Measurements from ENCODE around the gene TMEM163.

The TMEM163 gene

DNA sequence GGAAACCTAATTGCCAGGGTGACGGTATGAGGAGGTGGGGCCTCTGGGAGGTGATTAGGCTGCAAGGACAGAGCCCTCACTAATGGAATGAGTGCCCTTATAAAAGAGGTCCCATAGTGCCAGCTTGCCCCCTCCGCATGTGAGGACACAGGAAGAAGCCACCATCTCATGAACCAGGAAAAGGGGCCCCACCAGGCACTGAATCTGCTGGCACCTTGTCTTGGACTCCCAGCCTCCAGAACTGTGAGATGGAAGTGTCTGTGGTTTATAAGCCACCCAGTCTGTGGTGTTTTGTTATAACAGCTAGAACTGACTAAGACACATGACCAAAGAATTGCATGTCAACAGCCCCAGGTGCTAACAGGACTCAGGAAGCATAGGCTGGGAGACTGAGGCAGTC lies 250.6 kb downstream of the TMEM163 start:
- Histone ChIP-seq H3K9ac (ENCODE audit: low read length) (no peak overlapping the region), H3K4me2 (ENCODE audit: low read length) (no peak overlapping the region), H3K79me2 (ENCODE audit: insufficient read depth, low read length) (no peaks in the 10 kb centered on the region), H3K4me1 (ENCODE audit: insufficient read depth, low read length, severe bottlenecking) (no peaks in the 10 kb centered on the region), H3K9me3 (ENCODE audit: low read length) (no peaks in the 10 kb centered on the region), H4K20me1 (ENCODE audit: insufficient read depth, low read length) (no peaks in the 10 kb centered on the region), H3K36me3 (ENCODE audit: insufficient read depth, low read length) (no peaks in the 10 kb centered on the region), H3K9me2 (ENCODE audit: low read depth, low read length) (no peaks in the 10 kb centered on the region), H2AFZ (ENCODE audit: low read length) (no peak overlapping the region), H3K27ac (ENCODE audit: low read depth, low read length, poor library complexity, severe bottlenecking) (no peak overlapping the region), H3F3A (ENCODE audit: insufficient read depth, low read length) (no peaks in the 10 kb centered on the region), H3K27me3 (ENCODE audit: insufficient read depth, low read length) (no peaks in the 10 kb centered on the region), H3K4me3 (ENCODE audit: low read depth, low read length, poor library complexity, severe bottlenecking) (no peak overlapping the region)
- TF ChIP-seq, protein P1, sequence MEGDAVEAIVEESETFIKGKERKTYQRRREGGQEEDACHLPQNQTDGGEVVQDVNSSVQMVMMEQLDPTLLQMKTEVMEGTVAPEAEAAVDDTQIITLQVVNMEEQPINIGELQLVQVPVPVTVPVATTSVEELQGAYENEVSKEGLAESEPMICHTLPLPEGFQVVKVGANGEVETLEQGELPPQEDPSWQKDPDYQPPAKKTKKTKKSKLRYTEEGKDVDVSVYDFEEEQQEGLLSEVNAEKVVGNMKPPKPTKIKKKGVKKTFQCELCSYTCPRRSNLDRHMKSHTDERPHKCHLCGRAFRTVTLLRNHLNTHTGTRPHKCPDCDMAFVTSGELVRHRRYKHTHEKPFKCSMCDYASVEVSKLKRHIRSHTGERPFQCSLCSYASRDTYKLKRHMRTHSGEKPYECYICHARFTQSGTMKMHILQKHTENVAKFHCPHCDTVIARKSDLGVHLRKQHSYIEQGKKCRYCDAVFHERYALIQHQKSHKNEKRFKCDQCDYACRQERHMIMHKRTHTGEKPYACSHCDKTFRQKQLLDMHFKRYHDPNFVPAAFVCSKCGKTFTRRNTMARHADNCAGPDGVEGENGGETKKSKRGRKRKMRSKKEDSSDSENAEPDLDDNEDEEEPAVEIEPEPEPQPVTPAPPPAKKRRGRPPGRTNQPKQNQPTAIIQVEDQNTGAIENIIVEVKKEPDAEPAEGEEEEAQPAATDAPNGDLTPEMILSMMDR (IDR thresholded peaks at IDR 0.05; ENCODE audit: low read length) = no peak
- no peak for TF ChIP-seq EZH2 (IDR thresholded peaks at IDR 0.05; ENCODE audit: borderline replicate concordance, low read length)

DNA sequence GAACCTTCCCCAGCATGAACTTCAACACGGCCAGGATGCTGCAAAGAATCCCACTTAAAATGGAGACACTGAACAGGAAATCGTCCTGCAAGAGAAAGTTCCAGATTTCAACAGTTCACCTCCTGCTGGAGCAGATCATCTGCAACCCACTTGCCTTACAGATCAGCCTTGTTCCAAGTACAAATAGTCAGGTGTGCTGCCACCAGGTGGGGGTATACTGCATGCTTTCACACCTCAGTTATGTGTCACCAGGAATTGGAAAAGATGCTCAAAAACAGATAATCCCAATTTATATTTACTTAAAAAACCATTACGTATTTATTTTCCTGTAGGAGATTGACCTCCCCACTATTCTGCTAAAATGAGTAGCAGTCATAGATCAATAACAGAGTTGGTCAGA lies 252.7 kb downstream of the TMEM163 start:
- Histone ChIP-seq H3F3A (ENCODE audit: insufficient read depth, low read length) (no peaks in the 10 kb centered on the region), H3K27ac (ENCODE audit: low read depth, low read length, poor library complexity, severe bottlenecking) (no peak overlapping the region), H3K4me2 (ENCODE audit: low read length) (no peak overlapping the region), H2AFZ (ENCODE audit: low read length) (no peak overlapping the region), H3K27me3 (ENCODE audit: insufficient read depth, low read length) (no peaks in the 10 kb centered on the region), H3K9me3 (ENCODE audit: low read length) (no peaks in the 10 kb centered on the region), H3K9ac (ENCODE audit: low read length) (no peak overlapping the region), H4K20me1 (ENCODE audit: insufficient read depth, low read length) (no peaks in the 10 kb centered on the region), H3K36me3 (ENCODE audit: insufficient read depth, low read length) (no peaks in the 10 kb centered on the region), H3K4me1 (ENCODE audit: insufficient read depth, low read length, severe bottlenecking) (no peaks in the 10 kb centered on the region), H3K79me2 (ENCODE audit: insufficient read depth, low read length) (no peaks in the 10 kb centered on the region), H3K9me2 (ENCODE audit: low read depth, low read length) (no peaks in the 10 kb centered on the region), H3K4me3 (ENCODE audit: low read depth, low read length, poor library complexity, severe bottlenecking) (no peak overlapping the region)
- TF ChIP-seq, protein P1 (IDR thresholded peaks at IDR 0.05; ENCODE audit: low read length) = peak; percentile 38; the same call in 1 of the 2 replicates
- TF ChIP-seq EZH2 (IDR thresholded peaks at IDR 0.05; ENCODE audit: borderline replicate concordance, low read length) = no peak

DNA sequence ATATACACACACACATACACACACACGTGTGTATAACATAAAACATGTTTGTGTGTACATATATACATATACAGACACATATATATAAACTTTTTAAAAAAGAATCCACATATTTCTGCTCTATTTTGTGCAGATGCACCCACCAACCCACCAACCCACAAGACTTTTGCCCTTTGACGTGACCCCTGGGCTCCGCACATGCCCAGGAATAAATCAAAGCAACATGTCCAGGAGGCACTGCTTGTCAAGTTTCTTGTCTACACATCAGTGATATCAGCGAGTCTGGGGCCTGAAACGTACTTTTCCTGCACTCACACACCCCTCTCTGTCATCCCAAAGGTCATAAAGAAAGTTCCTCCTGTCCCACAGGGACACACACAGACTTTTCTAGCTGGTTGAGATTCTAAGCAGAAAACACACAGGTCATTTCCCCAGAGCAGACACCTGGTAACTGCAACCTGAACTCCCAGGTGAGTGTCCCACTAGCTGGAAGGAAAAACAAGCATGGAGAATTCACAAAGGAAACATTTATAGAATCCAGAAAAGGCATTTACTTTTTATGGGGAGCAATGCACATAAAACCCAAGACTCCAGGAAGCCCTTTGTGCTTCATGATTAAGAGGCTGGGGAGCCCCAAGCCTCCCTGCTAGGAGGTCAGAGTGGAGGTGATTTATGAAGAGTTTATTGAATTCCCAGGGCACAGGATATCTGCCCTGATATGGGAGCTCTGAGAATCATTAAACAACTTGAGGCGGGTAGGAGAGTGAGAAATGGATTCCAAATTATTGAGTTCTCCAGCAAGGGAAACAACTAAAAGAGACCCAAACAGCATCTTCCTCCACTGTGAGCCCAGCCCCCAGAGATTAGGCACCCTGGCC lies 253.3 kb downstream of the TMEM163 start:
- H3K9ac ChIP-seq (ENCODE audit: low read length) = no peak overlapping the region
- H3K27ac ChIP-seq (ENCODE audit: low read depth, low read length, poor library complexity, severe bottlenecking) = no peak overlapping the region
- H3K36me3 ChIP-seq (ENCODE audit: insufficient read depth, low read length) = no peaks in the 10 kb centered on the region
- H3K9me3 ChIP-seq (ENCODE audit: low read length) = no peaks in the 10 kb centered on the region
- no peak overlapping the region for H3K4me3 ChIP-seq (ENCODE audit: low read depth, low read length, poor library complexity, severe bottlenecking)
- no peaks in the 10 kb centered on the region for H3F3A ChIP-seq (ENCODE audit: insufficient read depth, low read length)
- H3K4me1 ChIP-seq (ENCODE audit: insufficient read depth, low read length, severe bottlenecking) = no peaks in the 10 kb centered on the region
- H2AFZ ChIP-seq (ENCODE audit: low read length) = no peak overlapping the region
- no peak overlapping the region for H3K4me2 ChIP-seq (ENCODE audit: low read length)
- TF ChIP-seq EZH2 (IDR thresholded peaks at IDR 0.05; ENCODE audit: borderline replicate concordance, low read length) = no peak
- TF ChIP-seq, protein P1 (IDR thresholded peaks at IDR 0.05; ENCODE audit: low read length) = no peak
- H4K20me1 ChIP-seq (ENCODE audit: insufficient read depth, low read length) = no peaks in the 10 kb centered on the region
- no peaks in the 10 kb centered on the region for H3K79me2 ChIP-seq (ENCODE audit: insufficient read depth, low read length)
- H3K27me3 ChIP-seq (ENCODE audit: insufficient read depth, low read length) = no peaks in the 10 kb centered on the region
- H3K9me2 ChIP-seq (ENCODE audit: low read depth, low read length) = no peaks in the 10 kb centered on the region

All from OCI-LY1 (cell line).